HCT116 (cell line): ENCODE measurements around the gene COPG1. TPM values are rescaled to one million over a fixed set of nuclear protein-coding genes. Genes with fewer than 3 reads are reported as not detected.
A peak's percentile ranks its signal among the peaks of the same experiment; 100 is the strongest.

Experiments used
- ATAC-seq: fragments of 200-7000 bp; cut with Tn5 transposase; 2 replicates; pipeline ENCODE4 v1.9.1; 2020; ENCODE audit warnings: mild to moderate bottlenecking, moderate library complexity
- BruUV-seq: library from RNA; stranded (reverse); fragments of 400-500 nt; replicated peaks from 2 replicates; lab custom pipeline; 2021; lab: Mats Ljungman, UMichigan
- CTCF ChIA-PET: fragments of 300-600 bp; sonication (Branson Sonifier 250); formaldehyde crosslinking; loops from one replicate; lab custom pipeline; 2021; ENCODE audit warnings: antibody characterized with exemption; lab: Charles Lee
- POLR2A ChIA-PET: fragments of 300-600, 350-600 bp; sonication (Branson Sonifier 250); formaldehyde crosslinking; loops from one replicate; lab custom pipeline; 2021; ENCODE audit warnings: antibody characterized with exemption; lab: Charles Lee
- RAD21 ChIA-PET, 2 experiments: fragments of 300-600 bp; sonication (Branson Sonifier 250); formaldehyde crosslinking; loops; one replicate each; lab custom pipeline; 2023; ENCODE audit warnings: low total read pairs in 2 of 2; ENCODE audit not compliant: uncharacterized antibody in 2 of 2, unreplicated experiment in 2 of 2, low non-redundant PET in 1 of 2; lab: Charles Lee
- DNase-seq: peaks from one replicate; pipeline ENCODE4 v3.0.0-alpha.2; 2010; ENCODE audit warnings: low read depth, low spot score
- H2AFZ ChIP-seq: fragments of 200-600 bp; shearing (Covaris generic), sonication (generic); 2 replicates; pipeline ENCODE4 v1.6.1; 2017; ENCODE audit warnings: low read depth, mixed run types, mixed read lengths, antibody characterized with exemption, low read length; ENCODE audit not compliant: poor library complexity, severe bottlenecking
- H3K27ac ChIP-seq: 2 replicates; pipeline ENCODE4 v1.5.1; 2012; ENCODE audit warnings: low read depth, low read length
- H3K27me3 ChIP-seq: fragments of 200-600 bp; sonication (generic); 2 replicates; pipeline ENCODE4 v1.6.1; 2016; ENCODE audit warnings: mixed run types, low read length, mixed read lengths; ENCODE audit not compliant: insufficient read depth
- H3K36me3 ChIP-seq, 2 experiments: fragments of 200-500 bp in 1 of 2; fragments of 200-600 bp in 1 of 2; sonication (Bioruptor generic) in 1 of 2; sonication (generic) in 1 of 2; 2 replicates each; pipeline versions ENCODE4 v1.5.1 to v1.6.1; 2014 to 2016; ENCODE audit warnings: low read length in 2 of 2, inconsistent platforms in 1 of 2, mixed read lengths in 1 of 2, mixed run types in 1 of 2; ENCODE audit not compliant: insufficient read depth in 2 of 2, control insufficient read depth in 1 of 2
- H3K4me1 ChIP-seq, 2 experiments: fragments of 200-600 bp in 1 of 2; sonication (generic) in 1 of 2; 2 replicates each; pipeline versions ENCODE4 v1.5.1 to v1.6.1; 2012 to 2017; ENCODE audit warnings: low read length in 2 of 2, inconsistent platforms in 1 of 2, mild to moderate bottlenecking in 1 of 2, mixed read lengths in 1 of 2, mixed run types in 1 of 2, moderate library complexity in 1 of 2; ENCODE audit not compliant: insufficient read depth in 2 of 2, control insufficient read depth in 1 of 2
- H3K4me2 ChIP-seq: fragments of 200-600 bp; sonication (generic); 2 replicates; pipeline ENCODE4 v1.6.1; 2017; ENCODE audit warnings: mixed run types, low read length, mixed read lengths
- H3K4me3 ChIP-seq, 2 experiments: fragments of 200-600 bp in 1 of 2; sonication (generic) in 1 of 2; replicated peaks in 1 of 2; 2 replicates each; pipeline ENCODE4 v1.5.1; 2011 to 2016; ENCODE audit warnings: low read length in 2 of 2, control low read depth in 1 of 2, low read depth in 1 of 2, mild to moderate bottlenecking in 1 of 2, mixed read lengths in 1 of 2, mixed run types in 1 of 2
- H3K79me2 ChIP-seq: fragments of 200-600 bp; sonication (generic); 2 replicates; pipeline ENCODE4 v1.6.1; 2017; ENCODE audit warnings: mild to moderate bottlenecking, mixed run types, low read length, moderate library complexity, mixed read lengths; ENCODE audit not compliant: insufficient read depth
- H3K9ac ChIP-seq: fragments of 200-600 bp; sonication (generic); 2 replicates; pipeline ENCODE4 v1.6.1; 2016; ENCODE audit warnings: low read length, mixed read lengths
- H3K9me2 ChIP-seq: fragments of 200-600 bp; sonication (generic), shearing (Covaris generic); 2 replicates; pipeline ENCODE4 v1.6.1; 2017; ENCODE audit warnings: mixed run types, mild to moderate bottlenecking, moderate library complexity; ENCODE audit not compliant: insufficient read depth
- H3K9me3 ChIP-seq, 2 experiments: fragments of 200-500 bp in 1 of 2; fragments of 200-600 bp in 1 of 2; sonication (Bioruptor generic) in 1 of 2; sonication (generic) in 1 of 2; 2 replicates each; pipeline ENCODE4 v1.6.1; 2014 to 2017; ENCODE audit warnings: low read length in 2 of 2, mixed read lengths in 2 of 2, inconsistent platforms in 1 of 2, low read depth in 1 of 2, mild to moderate bottlenecking in 1 of 2, mixed run types in 1 of 2, moderate library complexity in 1 of 2; ENCODE audit not compliant: control insufficient read depth in 1 of 2, insufficient read depth in 1 of 2
- H4K20me1 ChIP-seq: fragments of 200-600 bp; sonication (generic), shearing (Covaris generic); 2 replicates; pipeline ENCODE4 v1.6.1; 2017; ENCODE audit warnings: mixed run types, mild to moderate bottlenecking, moderate library complexity; ENCODE audit not compliant: insufficient read depth
- CBX3 ChIP-seq: IDR thresholded peaks from 2 replicates; pipeline ENCODE4 v1.6.1; 2012; ENCODE audit warnings: low read depth
- CEBPB ChIP-seq: IDR thresholded peaks from 2 replicates; pipeline ENCODE4 v1.6.1; 2012; ENCODE audit warnings: low read depth
- EGR1 ChIP-seq: IDR thresholded peaks from 2 replicates; pipeline ENCODE4 v1.6.1; 2012; ENCODE audit warnings: low read depth
- EZH2 ChIP-seq: fragments of 200-600 bp; sonication (generic); IDR thresholded peaks from 2 replicates; pipeline ENCODE4 v1.6.1; 2017; ENCODE audit warnings: antibody characterized with exemption, mixed run types
- EZH2phosphoT487 ChIP-seq: fragments of 200-600 bp; IDR thresholded peaks from 2 replicates; pipeline ENCODE4 v1.6.1; 2018; ENCODE audit warnings: antibody characterized with exemption, borderline replicate concordance
- FOSL1 ChIP-seq: IDR thresholded peaks from 2 replicates; pipeline ENCODE4 v1.6.1; 2012; ENCODE audit warnings: low read depth
- POLR2A ChIP-seq: IDR thresholded peaks from 2 replicates; pipeline ENCODE4 v1.7.0; 2011; ENCODE audit warnings: borderline replicate concordance; ENCODE audit not compliant: insufficient read depth, insufficient read length; ENCODE audit errors: extremely low read depth
- POLR2AphosphoS5 ChIP-seq: IDR thresholded peaks from 2 replicates; pipeline ENCODE4 v1.6.1; 2011; ENCODE audit warnings: mild to moderate bottlenecking, low read depth, low read length, moderate library complexity
- SIN3A ChIP-seq: IDR thresholded peaks from 2 replicates; pipeline ENCODE4 v1.6.1; 2012; ENCODE audit warnings: low read depth
- SP1 ChIP-seq: IDR thresholded peaks from 2 replicates; pipeline ENCODE4 v1.6.1; 2012; ENCODE audit warnings: low read depth
- SRF ChIP-seq: IDR thresholded peaks from 2 replicates; pipeline ENCODE4 v1.6.1; 2012; ENCODE audit warnings: low read depth
- YY1 ChIP-seq: IDR thresholded peaks from 2 replicates; pipeline ENCODE4 v1.6.1; 2011; ENCODE audit warnings: low read length, low read depth, moderate library complexity, mild to moderate bottlenecking; ENCODE audit not compliant: insufficient replicate concordance; ENCODE audit errors: extremely low read depth
- ZBTB33 ChIP-seq: IDR thresholded peaks from 2 replicates; pipeline ENCODE4 v1.6.1; 2011; ENCODE audit warnings: mild to moderate bottlenecking, low read length, moderate library complexity; ENCODE audit not compliant: insufficient replicate concordance; ENCODE audit errors: extremely low read depth
- ZFX ChIP-seq: fragments of 450-650 bp; IDR thresholded peaks from 2 replicates; pipeline ENCODE4 v1.6.1; 2017
- ZNF274 ChIP-seq: fragments of 200-500 bp; sonication (Bioruptor generic); IDR thresholded peaks from 2 replicates; pipeline ENCODE4 v1.6.1; 2014; ENCODE audit warnings: mild to moderate bottlenecking, low read depth, low read length, inconsistent platforms
- intact Hi-C: fragments of 100-400 bp; cut with micrococcal nuclease; formaldehyde crosslinking; loops from 2 replicates; pipeline ENCODE4 v1.10.0; 2022
- total RNA-seq: library from RNA; stranded (reverse); gene quantifications from one replicate; pipeline ENCODE4 v1.2.1, GENCODE V29; 2021; ENCODE audit not compliant: unreplicated experiment
- TF ChIP-seq, protein P1 (sequence below): IDR thresholded peaks from 2 replicates; pipeline ENCODE4 v1.6.1; 2012; ENCODE audit warnings: low read depth
- TF ChIP-seq, protein P2 (sequence below): IDR thresholded peaks from 2 replicates; pipeline ENCODE4 v1.6.1; 2012
- TF ChIP-seq, protein P3 (sequence below): IDR thresholded peaks from 2 replicates; pipeline ENCODE4 v1.6.1; 2012

COPG1 gene
- total RNA-seq, 1 experiment from 2014 or later = 182 TPM

- POLR2A ChIA-PET = no interaction called here
- ATAC-seq (no peak), DNase-seq (no peak)
- H3K27me3 ChIP-seq = no peaks in the 10 kb centered on the region
- CTCF ChIA-PET = no interaction called here
- no peak overlapping the region for H3K27ac ChIP-seq
- H3K79me2 ChIP-seq = peaks cover 11% of the 10 kb centered on the region; the same call in 1 of the 2 replicates
- RAD21 ChIA-PET = no interaction called here
- H3K4me3 ChIP-seq = no peak overlapping the region
- TF ChIP-seq SRF (no peak), POLR2A (no peak), EGR1 (no peak), FOSL1 (no peak), EZH2 (no peak), EZH2phosphoT487 (no peak), POLR2AphosphoS5 (no peak), CEBPB (no peak), SP1 (no peak), ZFX (no peak), ZNF274 (no peak), SIN3A (no peak), YY1 (no peak), ZBTB33 (no peak), CBX3 (no peak)
- TF ChIP-seq, protein P1, sequence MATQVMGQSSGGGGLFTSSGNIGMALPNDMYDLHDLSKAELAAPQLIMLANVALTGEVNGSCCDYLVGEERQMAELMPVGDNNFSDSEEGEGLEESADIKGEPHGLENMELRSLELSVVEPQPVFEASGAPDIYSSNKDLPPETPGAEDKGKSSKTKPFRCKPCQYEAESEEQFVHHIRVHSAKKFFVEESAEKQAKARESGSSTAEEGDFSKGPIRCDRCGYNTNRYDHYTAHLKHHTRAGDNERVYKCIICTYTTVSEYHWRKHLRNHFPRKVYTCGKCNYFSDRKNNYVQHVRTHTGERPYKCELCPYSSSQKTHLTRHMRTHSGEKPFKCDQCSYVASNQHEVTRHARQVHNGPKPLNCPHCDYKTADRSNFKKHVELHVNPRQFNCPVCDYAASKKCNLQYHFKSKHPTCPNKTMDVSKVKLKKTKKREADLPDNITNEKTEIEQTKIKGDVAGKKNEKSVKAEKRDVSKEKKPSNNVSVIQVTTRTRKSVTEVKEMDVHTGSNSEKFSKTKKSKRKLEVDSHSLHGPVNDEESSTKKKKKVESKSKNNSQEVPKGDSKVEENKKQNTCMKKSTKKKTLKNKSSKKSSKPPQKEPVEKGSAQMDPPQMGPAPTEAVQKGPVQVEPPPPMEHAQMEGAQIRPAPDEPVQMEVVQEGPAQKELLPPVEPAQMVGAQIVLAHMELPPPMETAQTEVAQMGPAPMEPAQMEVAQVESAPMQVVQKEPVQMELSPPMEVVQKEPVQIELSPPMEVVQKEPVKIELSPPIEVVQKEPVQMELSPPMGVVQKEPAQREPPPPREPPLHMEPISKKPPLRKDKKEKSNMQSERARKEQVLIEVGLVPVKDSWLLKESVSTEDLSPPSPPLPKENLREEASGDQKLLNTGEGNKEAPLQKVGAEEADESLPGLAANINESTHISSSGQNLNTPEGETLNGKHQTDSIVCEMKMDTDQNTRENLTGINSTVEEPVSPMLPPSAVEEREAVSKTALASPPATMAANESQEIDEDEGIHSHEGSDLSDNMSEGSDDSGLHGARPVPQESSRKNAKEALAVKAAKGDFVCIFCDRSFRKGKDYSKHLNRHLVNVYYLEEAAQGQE = no peak
- TF ChIP-seq, protein P2, sequence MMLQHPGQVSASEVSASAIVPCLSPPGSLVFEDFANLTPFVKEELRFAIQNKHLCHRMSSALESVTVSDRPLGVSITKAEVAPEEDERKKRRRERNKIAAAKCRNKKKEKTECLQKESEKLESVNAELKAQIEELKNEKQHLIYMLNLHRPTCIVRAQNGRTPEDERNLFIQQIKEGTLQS = no peak
- TF ChIP-seq, protein P3, sequence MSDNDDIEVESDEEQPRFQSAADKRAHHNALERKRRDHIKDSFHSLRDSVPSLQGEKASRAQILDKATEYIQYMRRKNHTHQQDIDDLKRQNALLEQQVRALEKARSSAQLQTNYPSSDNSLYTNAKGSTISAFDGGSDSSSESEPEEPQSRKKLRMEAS = no peak
- no peaks in the 10 kb centered on the region for H3K9me3 ChIP-seq
- intact Hi-C loops = no loop called here
- no peaks in the 10 kb centered on the region for H3K4me1 ChIP-seq
- no peaks in the 10 kb centered on the region for H4K20me1 ChIP-seq
- no peak overlapping the region for H2AFZ ChIP-seq
- H3K9me2 ChIP-seq = no peaks in the 10 kb centered on the region
- H3K9ac ChIP-seq = no peak overlapping the region
- H3K4me2 ChIP-seq = no peak overlapping the region
- TSS peak; percentile 9 for BruUV-seq
- H3K36me3 ChIP-seq = peaks cover 26 to 29% of the 10 kb centered on the region in 2 experiments; a peak in 3 of 4 replicates
Measured at GRCh38 chr3:129291236-129291886, 42.0 kb downstream of the COPG1 start.
